Central memory CD4-positive, alpha-beta T cell (primary cell): ENCODE results near the gene OR7A5.
"Not testable (repeated sequence)": the region's sequence is repeated elsewhere in the genome, so short reads cannot be mapped to it uniquely, and the experiment has no call there.

Experiments
- DNase-seq: peaks from one replicate; pipeline ENCODE4 v3.0.0; 2022

Gene OR7A5

DNA sequence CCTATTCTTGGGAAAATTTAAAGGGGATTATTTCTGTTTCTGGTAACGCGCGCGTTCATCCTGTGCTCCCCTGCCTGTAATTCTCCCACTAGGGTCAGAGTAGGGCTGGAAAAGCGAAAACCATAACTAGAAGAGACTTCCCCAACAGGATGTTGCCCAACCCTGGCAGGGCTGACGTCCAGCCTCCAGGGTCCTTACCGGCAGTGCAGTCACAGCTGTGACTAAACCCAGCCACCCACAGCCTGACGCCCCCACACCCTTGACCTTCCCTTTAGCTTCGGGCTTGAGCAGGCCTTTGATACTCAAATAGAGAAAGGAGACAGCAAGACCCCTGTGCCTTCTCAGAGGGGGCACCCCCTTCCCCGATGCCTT is 50.3 kb downstream of the OR7A5 start:
- DNase-seq: not testable (repeated sequence)

DNA sequence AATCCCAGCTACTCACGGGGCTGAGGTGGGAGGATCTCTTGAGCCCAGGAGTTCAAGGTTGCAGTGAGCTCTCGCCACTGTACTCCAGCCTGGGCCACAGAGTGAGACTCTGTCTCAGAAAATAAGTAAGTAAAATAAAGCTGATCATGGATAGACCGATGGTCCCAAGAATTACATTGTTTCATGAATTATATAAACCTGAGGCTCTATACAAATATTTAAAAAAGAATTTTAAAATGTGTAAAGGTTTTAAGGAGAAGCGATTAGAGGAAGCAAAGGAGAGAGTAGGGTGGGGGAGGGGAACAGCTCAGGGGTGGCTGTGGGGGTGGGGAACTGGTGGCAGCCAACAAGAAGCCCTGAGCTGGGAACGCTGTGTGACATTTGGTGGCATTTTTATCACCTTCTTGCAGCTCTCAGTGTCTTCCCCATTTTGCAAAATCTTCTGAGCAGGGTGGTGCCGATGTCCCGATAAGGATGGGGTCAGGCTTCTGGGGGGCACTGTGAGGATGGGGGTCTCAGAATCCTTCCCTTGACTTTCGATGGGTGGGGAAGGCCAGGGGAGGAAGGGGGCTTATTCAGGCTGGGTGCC is 51.5 kb downstream of the OR7A5 start:
- DNase-seq: not testable (repeated sequence)

DNA sequence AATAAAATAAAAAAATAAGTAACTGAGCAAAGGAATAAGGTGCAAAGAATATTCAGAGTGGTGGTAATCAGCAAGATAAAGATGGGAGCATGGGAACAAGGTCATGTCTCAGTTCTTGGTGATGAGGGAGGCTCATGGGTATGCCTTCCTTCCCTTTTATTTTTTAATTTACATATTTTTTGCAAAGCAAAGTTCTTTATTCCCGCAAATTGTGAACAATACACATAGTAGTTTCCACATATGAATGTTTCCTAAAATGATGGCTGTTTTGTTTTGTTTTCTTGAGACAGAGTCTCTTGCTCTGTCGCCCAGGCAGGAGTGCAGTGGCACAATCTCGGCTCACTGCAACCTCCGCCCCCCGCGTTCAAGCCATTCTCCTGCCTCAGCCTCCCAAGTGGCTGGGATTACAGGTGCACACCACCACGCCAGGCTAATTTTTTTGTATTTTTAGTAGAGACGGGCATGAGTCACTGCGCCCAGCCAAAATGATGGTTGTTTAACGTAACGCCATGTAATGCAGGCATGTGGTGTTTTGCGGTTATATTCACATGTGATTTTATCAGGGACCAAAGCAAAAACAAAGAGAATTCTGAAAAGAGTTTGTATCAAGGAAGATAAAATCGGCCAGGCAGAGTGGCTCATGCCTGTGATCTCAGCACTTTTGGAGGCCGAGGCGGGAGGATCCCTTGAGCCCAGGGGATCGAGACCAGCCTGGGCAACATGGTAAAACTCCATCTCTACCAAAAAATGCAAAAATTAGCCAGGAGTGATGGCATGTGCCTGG is 52.2 kb downstream of the OR7A5 start:
- no peak for DNase-seq

DNA sequence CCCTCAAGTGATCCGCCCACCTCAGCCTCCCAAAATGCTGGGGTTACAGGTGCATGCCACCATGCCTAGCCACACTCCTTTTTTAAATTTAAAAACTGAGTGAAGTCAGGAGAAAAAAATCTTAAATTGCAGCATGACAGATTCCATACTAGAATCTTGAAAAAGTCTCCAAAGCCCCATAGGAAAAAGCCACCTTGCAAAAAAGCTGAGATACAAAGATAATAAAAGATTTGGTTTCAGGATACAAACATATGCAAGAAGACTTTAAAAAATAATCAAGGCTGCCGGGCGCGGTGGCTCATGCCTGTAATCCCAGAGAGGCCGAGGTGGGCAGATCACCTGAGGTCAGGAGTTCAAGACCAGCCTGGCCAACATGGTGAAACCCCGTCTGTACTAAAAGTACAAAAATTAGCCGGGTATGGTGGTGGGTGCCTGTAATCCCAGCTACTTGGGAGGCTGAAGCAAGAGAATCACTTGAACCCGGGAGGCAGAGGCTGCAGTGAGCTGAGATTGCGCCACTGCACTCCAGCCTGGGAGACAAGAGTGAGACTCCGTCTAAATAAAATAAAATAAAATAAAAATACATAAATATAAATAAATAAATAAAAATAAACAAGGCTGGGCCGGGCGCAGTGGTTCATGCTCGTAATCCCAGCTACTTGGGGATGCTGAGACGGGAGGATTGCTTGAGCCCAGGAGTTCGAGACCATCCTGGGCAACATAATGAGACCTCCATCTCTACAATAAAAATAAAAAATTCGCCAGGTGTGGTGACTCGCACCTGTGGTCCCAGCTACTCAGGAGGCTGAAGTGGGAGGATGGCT is 53.1 kb downstream of the OR7A5 start:
- DNase-seq: not testable (repeated sequence)

DNA sequence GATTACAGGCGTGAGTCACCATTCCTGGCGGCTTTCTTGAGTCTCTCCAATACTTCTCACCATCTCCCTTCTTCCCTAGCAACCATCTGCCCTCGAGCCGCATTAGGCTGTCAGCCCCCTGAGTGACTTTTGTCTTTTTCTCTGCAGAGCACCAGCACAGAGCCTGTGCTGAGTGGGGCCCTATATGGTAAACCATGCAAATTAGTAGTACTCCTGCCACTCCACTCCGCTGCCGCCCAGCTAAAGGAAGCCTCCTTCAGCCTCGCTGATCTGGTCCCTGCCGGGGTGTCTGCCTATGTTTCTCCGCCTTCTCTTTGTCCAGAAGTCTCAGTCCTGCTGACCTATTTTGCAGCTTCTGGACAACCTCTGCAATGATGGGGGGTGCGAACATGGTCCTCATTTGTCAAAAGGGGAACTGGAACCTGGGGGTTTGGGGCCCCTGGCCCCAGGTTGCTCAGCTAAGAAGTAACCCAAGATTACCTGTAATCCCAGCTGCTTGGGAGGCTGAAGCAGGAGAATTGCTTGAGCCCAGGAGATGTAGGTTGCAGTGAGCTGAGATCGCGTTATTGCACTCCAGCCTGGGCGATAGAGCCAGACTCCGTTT is 54.3 kb downstream of the OR7A5 start:
- DNase-seq: not testable (repeated sequence)

DNA sequence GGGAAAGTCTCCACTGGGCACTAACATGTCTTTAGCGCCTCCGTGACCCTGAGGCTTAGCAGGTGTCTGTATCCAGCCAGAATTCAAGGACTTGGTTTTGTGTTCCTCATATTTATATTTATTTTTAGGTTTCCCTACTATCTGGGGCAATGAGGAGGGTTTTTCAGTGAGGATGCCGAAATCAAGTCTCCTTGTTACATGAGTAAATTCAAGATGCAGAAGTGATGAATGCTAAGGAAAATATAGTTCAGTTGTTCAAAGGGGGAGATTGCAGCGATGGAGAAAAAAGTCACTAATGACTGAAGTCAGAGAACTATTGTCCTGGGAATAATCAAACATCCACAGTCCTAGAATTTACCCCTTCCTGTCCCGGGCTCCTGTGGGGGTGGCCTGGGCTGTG is 55.8 kb downstream of the OR7A5 start:
- no peak for DNase-seq

DNA sequence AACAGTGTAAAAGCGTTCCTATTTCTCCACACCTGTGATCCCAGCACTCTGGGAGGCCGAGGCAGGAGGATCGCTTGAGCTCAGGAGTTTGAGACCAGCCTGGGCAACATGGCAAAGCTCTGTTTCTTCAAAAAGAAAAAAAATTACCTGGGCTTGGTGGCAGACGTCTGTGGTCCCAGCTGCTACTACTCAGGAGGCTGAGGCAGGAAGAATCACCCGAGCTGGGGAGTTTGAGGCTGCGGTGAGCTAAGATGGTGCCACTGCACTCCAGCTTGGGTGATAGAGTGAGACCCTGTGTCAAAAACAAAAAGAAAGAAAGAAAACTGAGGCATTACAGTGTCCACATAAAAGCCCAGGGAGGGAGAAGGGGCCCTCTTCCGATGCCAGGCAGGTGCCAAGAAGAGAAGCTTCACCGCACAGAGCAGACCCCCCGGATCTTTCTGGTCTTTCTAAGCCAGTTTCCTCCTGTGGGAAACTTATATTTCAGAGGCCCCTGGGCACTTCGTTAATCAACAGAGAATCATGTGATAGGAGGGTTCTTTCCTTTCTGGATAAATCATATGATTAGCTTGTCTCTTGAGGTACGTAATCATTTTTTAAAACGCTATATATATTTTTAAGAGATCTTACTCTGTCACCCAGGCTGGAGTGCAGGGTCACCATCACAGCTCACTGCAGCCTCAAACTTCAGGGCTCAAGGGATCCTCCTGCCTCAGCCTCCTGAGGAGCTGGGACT is 56.7 kb downstream of the OR7A5 start, which contains the start of gene ADGRE2:
Gene ADGRE2 (minus strand): TSS at position 451 of the 736 bp plus-strand sequence. CDS start 1,804 bp downstream, outside the sequence.
- DNase-seq: not testable (repeated sequence)

DNA sequence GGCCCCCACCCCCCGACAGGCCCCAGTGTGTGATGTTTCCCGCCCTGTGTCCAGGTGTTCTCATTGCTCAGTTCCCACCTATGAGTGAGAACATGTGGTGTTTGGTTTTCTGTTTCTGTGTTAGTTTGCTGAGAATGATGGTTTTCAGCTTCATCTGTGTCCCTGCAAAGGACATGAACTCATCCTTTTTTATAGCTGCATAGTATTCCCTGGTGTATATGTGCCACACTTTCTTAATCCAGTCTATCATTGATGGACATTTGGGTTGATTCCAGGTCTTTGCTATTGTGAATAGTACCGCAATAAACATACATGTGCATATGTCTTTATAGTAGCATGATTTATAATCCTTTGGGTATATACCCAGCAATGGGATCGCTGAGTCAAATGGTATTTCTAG is 57.3 kb downstream of the OR7A5 start:
- DNase-seq: not testable (repeated sequence)
